HCT116 (cell line): Measurements from ENCODE around the gene PKP1. TPM values are rescaled to one million over a fixed set of nuclear protein-coding genes. Genes with fewer than 3 reads are reported as not detected.
A peak's percentile ranks its signal among the peaks of the same experiment; 100 is the strongest.

Source experiments
- ATAC-seq: fragments of 200-7000 bp; cut with Tn5 transposase; 2 replicates; pipeline ENCODE4 v1.9.1; 2020; ENCODE audit warnings: mild to moderate bottlenecking, moderate library complexity
- BruUV-seq: library from RNA; stranded (reverse); fragments of 400-500 nt; replicated peaks from 2 replicates; lab custom pipeline; 2021; lab: Mats Ljungman, UMichigan
- CTCF ChIA-PET: fragments of 300-600 bp; sonication (Branson Sonifier 250); formaldehyde crosslinking; loops from one replicate; lab custom pipeline; 2021; ENCODE audit warnings: antibody characterized with exemption; lab: Charles Lee
- POLR2A ChIA-PET: fragments of 300-600, 350-600 bp; sonication (Branson Sonifier 250); formaldehyde crosslinking; loops from one replicate; lab custom pipeline; 2021; ENCODE audit warnings: antibody characterized with exemption; lab: Charles Lee
- RAD21 ChIA-PET, 2 experiments: fragments of 300-600 bp; sonication (Branson Sonifier 250); formaldehyde crosslinking; loops; one replicate each; lab custom pipeline; 2023; ENCODE audit warnings: low total read pairs in 2 of 2; ENCODE audit not compliant: uncharacterized antibody in 2 of 2, unreplicated experiment in 2 of 2, low non-redundant PET in 1 of 2; lab: Charles Lee
- DNase-seq: peaks from one replicate; pipeline ENCODE4 v3.0.0-alpha.2; 2010; ENCODE audit warnings: low read depth, low spot score
- H2AFZ ChIP-seq: fragments of 200-600 bp; shearing (Covaris generic), sonication (generic); 2 replicates; pipeline ENCODE4 v1.6.1; 2017; ENCODE audit warnings: low read depth, mixed run types, mixed read lengths, antibody characterized with exemption, low read length; ENCODE audit not compliant: poor library complexity, severe bottlenecking
- H3K27ac ChIP-seq: 2 replicates; pipeline ENCODE4 v1.5.1; 2012; ENCODE audit warnings: low read depth, low read length
- H3K27me3 ChIP-seq: fragments of 200-600 bp; sonication (generic); 2 replicates; pipeline ENCODE4 v1.6.1; 2016; ENCODE audit warnings: mixed run types, low read length, mixed read lengths; ENCODE audit not compliant: insufficient read depth
- H3K36me3 ChIP-seq, 2 experiments: fragments of 200-500 bp in 1 of 2; fragments of 200-600 bp in 1 of 2; sonication (Bioruptor generic) in 1 of 2; sonication (generic) in 1 of 2; 2 replicates each; pipeline versions ENCODE4 v1.5.1 to v1.6.1; 2014 to 2016; ENCODE audit warnings: low read length in 2 of 2, inconsistent platforms in 1 of 2, mixed read lengths in 1 of 2, mixed run types in 1 of 2; ENCODE audit not compliant: insufficient read depth in 2 of 2, control insufficient read depth in 1 of 2
- H3K4me1 ChIP-seq, 2 experiments: fragments of 200-600 bp in 1 of 2; sonication (generic) in 1 of 2; 2 replicates each; pipeline versions ENCODE4 v1.5.1 to v1.6.1; 2012 to 2017; ENCODE audit warnings: low read length in 2 of 2, inconsistent platforms in 1 of 2, mild to moderate bottlenecking in 1 of 2, mixed read lengths in 1 of 2, mixed run types in 1 of 2, moderate library complexity in 1 of 2; ENCODE audit not compliant: insufficient read depth in 2 of 2, control insufficient read depth in 1 of 2
- H3K4me2 ChIP-seq: fragments of 200-600 bp; sonication (generic); 2 replicates; pipeline ENCODE4 v1.6.1; 2017; ENCODE audit warnings: mixed run types, low read length, mixed read lengths
- H3K4me3 ChIP-seq, 2 experiments: fragments of 200-600 bp in 1 of 2; sonication (generic) in 1 of 2; replicated peaks in 1 of 2; 2 replicates each; pipeline ENCODE4 v1.5.1; 2011 to 2016; ENCODE audit warnings: low read length in 2 of 2, control low read depth in 1 of 2, low read depth in 1 of 2, mild to moderate bottlenecking in 1 of 2, mixed read lengths in 1 of 2, mixed run types in 1 of 2
- H3K79me2 ChIP-seq: fragments of 200-600 bp; sonication (generic); 2 replicates; pipeline ENCODE4 v1.6.1; 2017; ENCODE audit warnings: mild to moderate bottlenecking, mixed run types, low read length, moderate library complexity, mixed read lengths; ENCODE audit not compliant: insufficient read depth
- H3K9ac ChIP-seq: fragments of 200-600 bp; sonication (generic); 2 replicates; pipeline ENCODE4 v1.6.1; 2016; ENCODE audit warnings: low read length, mixed read lengths
- H3K9me2 ChIP-seq: fragments of 200-600 bp; sonication (generic), shearing (Covaris generic); 2 replicates; pipeline ENCODE4 v1.6.1; 2017; ENCODE audit warnings: mixed run types, mild to moderate bottlenecking, moderate library complexity; ENCODE audit not compliant: insufficient read depth
- H3K9me3 ChIP-seq, 2 experiments: fragments of 200-500 bp in 1 of 2; fragments of 200-600 bp in 1 of 2; sonication (Bioruptor generic) in 1 of 2; sonication (generic) in 1 of 2; 2 replicates each; pipeline ENCODE4 v1.6.1; 2014 to 2017; ENCODE audit warnings: low read length in 2 of 2, mixed read lengths in 2 of 2, inconsistent platforms in 1 of 2, low read depth in 1 of 2, mild to moderate bottlenecking in 1 of 2, mixed run types in 1 of 2, moderate library complexity in 1 of 2; ENCODE audit not compliant: control insufficient read depth in 1 of 2, insufficient read depth in 1 of 2
- H4K20me1 ChIP-seq: fragments of 200-600 bp; sonication (generic), shearing (Covaris generic); 2 replicates; pipeline ENCODE4 v1.6.1; 2017; ENCODE audit warnings: mixed run types, mild to moderate bottlenecking, moderate library complexity; ENCODE audit not compliant: insufficient read depth
- EZH2 ChIP-seq: fragments of 200-600 bp; sonication (generic); IDR thresholded peaks from 2 replicates; pipeline ENCODE4 v1.6.1; 2017; ENCODE audit warnings: antibody characterized with exemption, mixed run types
- EZH2phosphoT487 ChIP-seq: fragments of 200-600 bp; IDR thresholded peaks from 2 replicates; pipeline ENCODE4 v1.6.1; 2018; ENCODE audit warnings: antibody characterized with exemption, borderline replicate concordance
- RAD21 ChIP-seq: IDR thresholded peaks from 2 replicates; pipeline ENCODE4 v1.6.1; 2012; ENCODE audit warnings: low read depth, mild to moderate bottlenecking
- intact Hi-C: fragments of 100-400 bp; cut with micrococcal nuclease; formaldehyde crosslinking; loops from 2 replicates; pipeline ENCODE4 v1.10.0; 2022
- total RNA-seq: library from RNA; stranded (reverse); gene quantifications from one replicate; pipeline ENCODE4 v1.2.1, GENCODE V29; 2021; ENCODE audit not compliant: unreplicated experiment
- TF ChIP-seq, protein P1 (sequence below): IDR thresholded peaks from 2 replicates; pipeline ENCODE4 v1.6.1; 2012

PKP1 gene
- total RNA-seq, 1 experiment from 2014 or later, result 0.07 TPM

DNA sequence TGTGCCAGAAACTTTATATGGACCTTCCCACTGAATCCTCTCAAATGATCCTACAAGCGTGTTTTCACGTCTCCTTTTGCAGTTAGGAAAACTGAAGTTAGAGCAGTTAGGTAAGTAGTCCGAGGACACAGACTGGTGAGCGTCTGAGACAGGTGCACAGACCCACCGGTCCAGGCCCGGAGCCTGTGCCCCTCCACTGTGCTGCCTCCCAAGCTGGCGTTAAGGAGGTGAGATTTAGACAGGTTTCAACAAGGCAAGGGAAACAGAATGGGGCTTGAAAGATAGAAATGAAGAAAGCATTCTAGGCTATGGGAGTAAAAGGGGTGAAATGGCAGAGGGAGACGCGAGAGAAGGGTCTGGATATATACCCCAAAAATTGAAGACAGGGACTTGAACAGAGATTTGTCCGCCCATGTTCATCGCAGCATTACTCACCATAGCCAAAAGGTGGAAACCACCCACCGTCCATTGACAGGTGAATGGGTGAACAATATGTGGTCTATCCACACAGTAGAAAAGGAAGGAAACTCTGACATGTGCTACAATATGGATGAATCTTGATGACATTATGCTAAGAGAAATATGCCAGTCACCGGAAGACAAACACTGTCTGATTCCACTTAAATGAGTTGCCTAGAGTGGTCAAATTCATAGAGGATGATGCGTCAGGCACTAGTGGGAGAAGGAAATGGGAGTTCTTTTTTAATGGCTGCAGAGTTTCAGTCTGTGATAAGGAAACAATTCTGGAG, 15.7 kb upstream of the PKP1 start:
- H3K27ac ChIP-seq, result no peak overlapping the region
- ChIA-PET CTCF (interaction anchor here (1.4 kb wide), 1 partner anchor 7 kb away, joined by 4 read pairs; no protein-coding TSS in a partner anchor), RAD21 (no interaction called here)

DNA sequence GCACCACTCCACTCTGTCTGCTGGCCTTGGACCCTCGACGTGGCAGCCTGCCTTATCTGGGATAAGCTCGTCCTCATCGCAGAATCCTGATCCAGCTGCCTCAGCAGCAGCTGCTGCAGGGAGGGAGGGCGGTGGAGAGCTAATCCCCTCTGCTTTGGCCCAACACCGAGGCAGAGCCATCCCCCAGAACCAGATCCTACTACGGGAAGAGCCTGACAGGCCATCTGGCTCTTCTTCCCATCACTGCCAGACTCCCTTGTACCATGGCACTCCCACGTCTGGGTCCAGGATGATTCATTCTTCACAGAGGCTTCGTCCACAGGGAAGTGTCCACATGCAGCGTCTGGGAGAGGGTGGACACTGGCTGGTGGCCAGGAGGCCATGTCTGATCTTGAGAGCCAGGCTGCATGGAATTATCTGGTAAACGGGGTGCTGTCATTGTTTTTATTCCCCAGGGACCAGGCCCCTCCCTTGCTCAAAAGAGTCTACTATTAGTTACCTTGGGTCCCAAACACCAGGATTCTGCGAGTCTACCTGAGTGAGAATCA, 14.6 kb upstream of the PKP1 start:
- no TSS peak for BruUV-seq
- ChIA-PET POLR2A (interaction anchor here (1.0 kb wide), 1 partner anchor 9 kb away, joined by 3 read pairs; no protein-coding TSS in a partner anchor), RAD21 (no interaction called here), CTCF (interaction anchor here (0.9 kb wide), 1 partner anchor 9 kb away, joined by 3 read pairs; no protein-coding TSS in a partner anchor)
- Histone ChIP-seq H3K4me3 (no peak overlapping the region), H3K4me2 (no peak overlapping the region), H4K20me1 (no peaks in the 10 kb centered on the region), H3K27me3 (peaks cover 11% of the 10 kb centered on the region; the same call in 1 of the 2 replicates), H3K79me2 (no peaks in the 10 kb centered on the region), H3K9ac (no peak overlapping the region), H3K9me2 (no peaks in the 10 kb centered on the region), H2AFZ (no peak overlapping the region), H3K9me3 (no peaks in the 10 kb centered on the region), H3K4me1 (peaks cover 0 to 31% of the 10 kb centered on the region in 2 experiments; a peak in 2 of 4 replicates), H3K36me3 (no peaks in the 10 kb centered on the region), H3K27ac (no peak overlapping the region)
- intact Hi-C loops, result loop anchor here (5.0 kb wide), 1 partner anchor 39 kb away; no protein-coding TSS in a partner anchor
- no peak for DNase-seq
- TF ChIP-seq, protein P1, sequence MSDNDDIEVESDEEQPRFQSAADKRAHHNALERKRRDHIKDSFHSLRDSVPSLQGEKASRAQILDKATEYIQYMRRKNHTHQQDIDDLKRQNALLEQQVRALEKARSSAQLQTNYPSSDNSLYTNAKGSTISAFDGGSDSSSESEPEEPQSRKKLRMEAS, result peak; percentile 79
- no peak for TF ChIP-seq RAD21
- no peak for ATAC-seq

More for the DNA sequence above, 15.7 kb upstream of the PKP1 start:
- H3K9ac ChIP-seq, result no peak overlapping the region
- TF ChIP-seq EZH2 (no peak), EZH2phosphoT487 (no peak), RAD21 (peak; percentile 32; the same call in 1 of the 2 replicates)
- TF ChIP-seq, all 23 proteins: peak for 1
- ATAC-seq (no peak; the same call in 1 of the 2 replicates), DNase-seq (no peak)
- POLR2A ChIA-PET, result interaction anchor here (1.1 kb wide), 1 partner anchor 8 kb away, joined by 3 read pairs; no protein-coding TSS in a partner anchor
- no peak overlapping the region for H3K4me3 ChIP-seq
- H3K9me3 ChIP-seq, result no peaks in the 10 kb centered on the region
- no peaks in the 10 kb centered on the region for H3K9me2 ChIP-seq
- peak overlapping the region; percentile 42; the same call in 1 of the 2 replicates for H3K4me2 ChIP-seq
- peaks cover 11% of the 10 kb centered on the region; the same call in 1 of the 2 replicates for H3K27me3 ChIP-seq
- intact Hi-C loops, result loop anchor here (5.0 kb wide), 1 partner anchor 40 kb away; no protein-coding TSS in a partner anchor
- H3K36me3 ChIP-seq, result no peaks in the 10 kb centered on the region
- H3K4me1 ChIP-seq, result peaks cover 0 to 31% of the 10 kb centered on the region in 2 experiments; a peak in 2 of 4 replicates
- H3K79me2 ChIP-seq, result no peaks in the 10 kb centered on the region
- BruUV-seq, result no TSS peak
- H4K20me1 ChIP-seq, result no peaks in the 10 kb centered on the region
- H2AFZ ChIP-seq, result no peak overlapping the region
